SK-N-SH (cell line): ENCODE results near the gene PPP1R1C. TPM values are rescaled to one million over a fixed set of nuclear protein-coding genes. Genes with fewer than 3 reads are reported as not detected.

ENCODE experiments used
- CTCF ChIA-PET: fragments of 300-600, 350-600 bp; formaldehyde crosslinking; extraction: SDS; loops from one replicate; lab custom pipeline; 2021; lab: Yijun Ruan, JAX
- POLR2A ChIA-PET: fragments of 350-600 bp; sonication (Branson Sonifier 250); formaldehyde crosslinking; extraction: SDS; loops from one replicate; lab custom pipeline; 2020; ENCODE audit warnings: antibody characterized with exemption, inconsistent platforms; lab: Yijun Ruan, JAX
- DNase-seq: peaks from one replicate; pipeline ENCODE4 v3.0.0; 2012
- H2AFZ ChIP-seq: fragments of 200-600 bp; sonication (generic); 2 replicates; pipeline ENCODE4 v1.8.1; 2016; ENCODE audit warnings: antibody characterized with exemption, mild to moderate bottlenecking, low read depth
- H3F3A ChIP-seq: fragments of 200-600 bp; sonication (generic); replicated peaks from 2 replicates; pipeline ENCODE3; 2016; ENCODE audit warnings: antibody characterized with exemption, mild to moderate bottlenecking; ENCODE audit not compliant: insufficient read depth
- H3K27ac ChIP-seq, 2 experiments: fragments of 200-500 bp in 1 of 2; fragments of 200-600 bp in 1 of 2; sonication (Bioruptor generic) in 1 of 2; sonication (generic), shearing (Covaris generic) in 1 of 2; 2 replicates each; pipeline versions ENCODE4 v1.5.1 to v1.6.1; 2014 to 2016; ENCODE audit warnings: low read depth in 2 of 2, inconsistent platforms in 1 of 2, low read length in 1 of 2, mild to moderate bottlenecking in 1 of 2, mixed read lengths in 1 of 2
- H3K27me3 ChIP-seq: fragments of 200-600 bp; sonication (generic), shearing (Covaris generic); 2 replicates; pipeline ENCODE4 v1.6.1; 2016; ENCODE audit warnings: mixed run types; ENCODE audit not compliant: insufficient read depth
- H3K36me3 ChIP-seq, 2 experiments: fragments of 200-500 bp in 1 of 2; fragments of 200-600 bp in 1 of 2; sonication (Bioruptor generic) in 1 of 2; sonication (generic) in 1 of 2; replicated peaks in 1 of 2; 2 replicates each; pipeline versions ENCODE3 to v1.5.1; 2014 to 2016; ENCODE audit warnings: low read length in 1 of 2, mild to moderate bottlenecking in 1 of 2; ENCODE audit not compliant: insufficient read depth in 2 of 2, control insufficient read depth in 1 of 2
- H3K4me1 ChIP-seq, 2 experiments: fragments of 200-500 bp in 1 of 2; fragments of 200-600 bp in 1 of 2; sonication (Bioruptor generic) in 1 of 2; sonication (generic), shearing (Covaris generic) in 1 of 2; 2 replicates each; pipeline versions ENCODE4 v1.5.1 to v1.6.1; 2014 to 2016; ENCODE audit warnings: low read depth in 1 of 2, low read length in 1 of 2, mixed run types in 1 of 2; ENCODE audit not compliant: insufficient read depth in 2 of 2, control insufficient read depth in 1 of 2
- H3K4me2 ChIP-seq: fragments of 200-600 bp; sonication (generic), shearing (Covaris generic); 2 replicates; pipeline ENCODE4 v1.6.1; 2017; ENCODE audit warnings: mixed run types
- H3K4me3 ChIP-seq, 2 experiments: fragments of 200-500 bp in 1 of 2; fragments of 200-600 bp in 1 of 2; sonication (Bioruptor generic) in 1 of 2; sonication (generic), shearing (Covaris generic) in 1 of 2; 2 replicates each; pipeline versions ENCODE4 v1.5.1 to v1.8.1; 2014 to 2016; ENCODE audit warnings: low read depth in 2 of 2, inconsistent platforms in 1 of 2, low read length in 1 of 2, mild to moderate bottlenecking in 1 of 2, mixed read lengths in 1 of 2, moderate library complexity in 1 of 2
- H3K79me2 ChIP-seq: fragments of 200-600 bp; sonication (generic); 2 replicates; pipeline ENCODE4 v1.8.1; 2017; ENCODE audit warnings: mild to moderate bottlenecking; ENCODE audit not compliant: insufficient read depth
- H3K9ac ChIP-seq: fragments of 200-600 bp; sonication (generic); 2 replicates; pipeline ENCODE4 v1.6.1; 2017; ENCODE audit warnings: mixed run types
- H3K9me2 ChIP-seq: fragments of 200-600 bp; sonication (generic); 2 replicates; pipeline ENCODE4 v1.6.1; 2017; ENCODE audit warnings: mixed run types
- H3K9me3 ChIP-seq: fragments of 200-600 bp; sonication (generic); 2 replicates; pipeline ENCODE4 v1.6.1; 2017; ENCODE audit warnings: mixed run types, mild to moderate bottlenecking, moderate library complexity
- H4K20me1 ChIP-seq: fragments of 200-600 bp; sonication (generic); 2 replicates; pipeline ENCODE4 v1.6.1; 2017; ENCODE audit warnings: mild to moderate bottlenecking, mixed run types; ENCODE audit not compliant: insufficient read depth
- EP300 ChIP-seq, 2 experiments: IDR thresholded peaks; 2 replicates each; pipeline versions ENCODE4 v1.4.0 to v1.6.1; 2012; ENCODE audit warnings: borderline replicate concordance in 1 of 2, low read depth in 1 of 2, low read length in 1 of 2
- FOSL2 ChIP-seq: IDR thresholded peaks from 2 replicates; pipeline ENCODE4 v1.4.0; 2012; ENCODE audit warnings: low read depth, mild to moderate bottlenecking, moderate library complexity, borderline replicate concordance
- FOXM1 ChIP-seq: IDR thresholded peaks from 2 replicates; pipeline ENCODE4 v1.4.0; 2012; ENCODE audit warnings: low read depth, mild to moderate bottlenecking
- GATA2 ChIP-seq: sonication (generic); formaldehyde crosslinking; IDR thresholded peaks from 2 replicates; pipeline ENCODE4 v1.5.0; 2020; ENCODE audit warnings: mild to moderate bottlenecking, missing genetic modification reagents
- IRF3 ChIP-seq: fragments of 150-350 bp; IDR thresholded peaks from 2 replicates; pipeline ENCODE4 v1.6.1; 2016; ENCODE audit warnings: mild to moderate bottlenecking, low read depth, low read length
- MAX ChIP-seq: IDR thresholded peaks from 2 replicates; pipeline ENCODE4 v1.4.0; 2012; ENCODE audit warnings: low read depth
- MEF2A ChIP-seq: IDR thresholded peaks from 2 replicates; pipeline ENCODE4 v1.4.0; 2012; ENCODE audit warnings: low read depth, borderline replicate concordance
- NRF1 ChIP-seq: IDR thresholded peaks from 2 replicates; pipeline ENCODE4 v1.6.1; 2012; ENCODE audit warnings: low read depth, mild to moderate bottlenecking, low read length
- PBX3 ChIP-seq: IDR thresholded peaks from 2 replicates; pipeline ENCODE4; 2012
- POLR2AphosphoS5 ChIP-seq: IDR thresholded peaks from 2 replicates; pipeline ENCODE4 v1.6.1; 2012; ENCODE audit warnings: low read depth, low read length
- RAD21 ChIP-seq: IDR thresholded peaks from 2 replicates; pipeline ENCODE4 v1.6.1; 2012; ENCODE audit warnings: mild to moderate bottlenecking, low read length
- TAF1 ChIP-seq: IDR thresholded peaks from 2 replicates; pipeline ENCODE4 v1.6.1; 2012; ENCODE audit warnings: low read depth, mild to moderate bottlenecking, low read length, moderate library complexity, borderline replicate concordance
- USF2 ChIP-seq: fragments of 150-350 bp; IDR thresholded peaks from 2 replicates; pipeline ENCODE4 v1.6.1; 2017; ENCODE audit warnings: antibody characterized with exemption, low read length, low read depth, borderline replicate concordance
- YY1 ChIP-seq: IDR thresholded peaks from 2 replicates; pipeline ENCODE4 v1.4.0; 2012; ENCODE audit warnings: low read depth, mild to moderate bottlenecking
- ZBTB33 ChIP-seq: IDR thresholded peaks from 2 replicates; pipeline ENCODE4 v1.4.0; 2012; ENCODE audit warnings: low read depth, borderline replicate concordance
- WGBS: methylation state at CpG from one replicate; pipeline ENCODE4 v1.1.6; 2017; ENCODE audit warnings: low lambda C conversion rate; 5-methylcytosine and 5-hydroxymethylcytosine counted together
- polyA plus RNA-seq, 3 experiments: library from polyadenylated mRNA; depleted of rRNA; stranded (reverse); fragments of >200 nt; gene quantifications; 2 replicates each; pipeline ENCODE4 v1.2.3, GENCODE V29; 2012

Gene PPP1R1C
- polyA plus RNA-seq, 1 of the 3 experiments (the other 2 are of a cell fraction), result 0.41 TPM

GRCh38 chr2:182043021-182043420 is 57.4 kb downstream of the PPP1R1C start:
- POLR2A ChIA-PET, result no interaction called here
- no peaks in the 10 kb centered on the region for H3K79me2 ChIP-seq
- H3K9me3 ChIP-seq, result no peaks in the 10 kb centered on the region
- 46% methylated on average over 1 of the region's 1 CpG for WGBS
- no peaks in the 10 kb centered on the region for H3K9me2 ChIP-seq
- peaks cover 0 to 7% of the 10 kb centered on the region in 2 experiments; a peak in 1 of 4 replicates for H3K4me1 ChIP-seq
- no peak overlapping the region for H3K9ac ChIP-seq
- H2AFZ ChIP-seq, result no peak overlapping the region
- no peak for DNase-seq
- TF ChIP-seq PBX3 (no peak), NRF1 (no peak), GATA2 (CRISPR knock-in tag) (no peak), FOSL2 (no peak)
- CTCF ChIA-PET, result no interaction called here
- H3K27ac ChIP-seq, result no peak overlapping the region
- H3K36me3 ChIP-seq, result no peaks in the 10 kb centered on the region
- peaks cover 10% of the 10 kb centered on the region for H3F3A ChIP-seq
- H3K4me2 ChIP-seq, result no peak overlapping the region
- no peaks in the 10 kb centered on the region for H4K20me1 ChIP-seq
- no peak overlapping the region for H3K4me3 ChIP-seq
- no peaks in the 10 kb centered on the region for H3K27me3 ChIP-seq

- ChIA-PET CTCF (interaction anchor here (1.2 kb wide), 1 partner anchor 34 kb away, joined by 4 read pairs; no protein-coding TSS in a partner anchor), POLR2A (no interaction called here)
- no peaks in the 10 kb centered on the region for H3K27me3 ChIP-seq
- H3K36me3 ChIP-seq, result no peaks in the 10 kb centered on the region
- TF ChIP-seq MEF2A (no peak), TAF1 (no peak), YY1 (no peak), RAD21 (no peak), NRF1 (no peak), MAX (no peak), ZBTB33 (no peak), FOSL2 (no peak), USF2 (no peak), EP300 (IDR thresholded peaks at IDR 0.05; ENCODE audit: borderline replicate concordance in 1 of 2, low read depth in 1 of 2, low read length in 1 of 2) (no peak), POLR2AphosphoS5 (no peak), IRF3 (no peak), GATA2 (CRISPR knock-in tag) (no peak), FOXM1 (no peak)
- H3K4me3 ChIP-seq, result no peak overlapping the region
- no peak overlapping the region for H3K27ac ChIP-seq
- no peak overlapping the region for H3K9ac ChIP-seq
- no peak for DNase-seq
- peaks cover 7% of the 10 kb centered on the region for H3F3A ChIP-seq
- 82% methylated on average over 4 of the region's 4 CpGs for WGBS
- H3K9me2 ChIP-seq, result no peaks in the 10 kb centered on the region
- H3K4me1 ChIP-seq, result peaks cover 0 to 7% of the 10 kb centered on the region in 2 experiments; a peak in 1 of 4 replicates
- H3K79me2 ChIP-seq, result no peaks in the 10 kb centered on the region
- no peak overlapping the region for H3K4me2 ChIP-seq
- H3K9me3 ChIP-seq, result no peaks in the 10 kb centered on the region
- H2AFZ ChIP-seq, result no peak overlapping the region
- H4K20me1 ChIP-seq, result no peaks in the 10 kb centered on the region
These were observed 58.2 kb downstream of the PPP1R1C start for GRCh38 chr2:182043861-182044260.
